ENCODE results near the gene SLCO4A1. TPM values are rescaled to one million over a fixed set of nuclear protein-coding genes. Genes with fewer than 3 reads are reported as not detected.
A peak's percentile ranks its signal among the peaks of the same experiment; 100 is the strongest.

SLCO4A1 gene
- total RNA-seq, 1 donor from 2014 or later = 31.1 TPM

DNA sequence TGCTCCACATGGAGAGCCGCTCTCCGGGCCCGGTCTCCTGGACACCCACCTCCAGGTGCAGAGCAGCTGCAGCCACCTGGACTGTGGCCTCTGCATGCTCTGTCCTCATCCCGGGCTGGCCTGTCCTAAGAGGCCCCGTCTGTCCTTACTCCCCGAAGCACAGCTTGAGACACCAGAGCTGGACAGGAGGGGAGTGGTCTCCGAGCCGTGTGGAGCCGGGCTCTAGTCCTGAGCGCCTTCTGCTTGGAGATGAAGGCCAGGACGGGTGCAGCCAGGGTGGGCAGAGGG is 59.7 kb downstream of the SLCO4A1 start:
- no peak for DNase-seq (ENCODE audit: low spot score)
- no peak for ATAC-seq
- intact Hi-C loops (cut with DNase I) = no loop called here

DNA sequence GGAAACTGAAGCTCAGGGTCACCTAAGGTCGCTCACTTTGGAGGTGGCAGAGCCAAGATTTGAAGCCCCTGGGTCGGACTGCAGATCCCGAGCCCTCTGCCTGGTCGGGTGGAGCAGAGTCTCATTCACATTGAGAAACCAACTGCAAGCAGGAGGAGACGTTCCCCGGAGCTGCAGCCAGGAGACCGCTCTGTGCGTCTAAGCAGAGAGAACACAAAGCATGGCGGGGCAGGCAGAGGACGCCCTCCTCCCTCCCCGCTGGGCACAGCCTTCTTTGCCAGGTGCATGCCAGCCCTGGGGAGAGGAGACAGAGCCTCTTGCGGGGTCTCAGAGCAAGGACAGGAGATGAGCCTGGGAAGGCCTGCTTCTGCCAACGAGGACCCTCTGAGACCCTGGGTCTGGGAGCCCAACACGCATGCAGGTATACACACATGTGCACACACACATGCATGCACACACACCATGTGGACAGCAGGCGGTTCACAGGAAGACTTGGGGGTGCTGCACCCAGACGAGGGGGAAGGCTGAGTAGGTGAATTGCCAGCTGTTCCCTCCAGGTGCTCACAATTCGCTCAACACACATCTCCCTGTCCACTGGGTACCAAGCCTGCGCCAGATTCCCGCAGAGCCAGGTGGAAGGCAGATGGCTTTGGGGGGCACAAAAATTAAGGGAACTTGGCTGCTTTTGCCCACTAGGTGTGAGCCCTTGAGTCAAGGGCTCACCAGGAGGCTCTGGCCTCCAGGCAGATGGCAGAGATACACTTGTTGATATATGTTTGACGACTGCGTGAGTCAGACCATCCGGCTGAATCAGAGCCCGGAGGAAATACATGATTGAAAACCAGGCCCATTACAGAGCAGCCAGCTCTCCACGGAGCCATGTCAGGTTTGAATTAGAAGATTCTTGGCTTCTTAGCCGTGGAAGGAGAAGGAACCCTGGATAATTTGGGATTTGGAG is 60.9 kb downstream of the SLCO4A1 start:
- intact Hi-C loops (cut with DNase I) = no loop called here
- DNase-seq (ENCODE audit: low spot score) (no peak), ATAC-seq (no peak)

DNA sequence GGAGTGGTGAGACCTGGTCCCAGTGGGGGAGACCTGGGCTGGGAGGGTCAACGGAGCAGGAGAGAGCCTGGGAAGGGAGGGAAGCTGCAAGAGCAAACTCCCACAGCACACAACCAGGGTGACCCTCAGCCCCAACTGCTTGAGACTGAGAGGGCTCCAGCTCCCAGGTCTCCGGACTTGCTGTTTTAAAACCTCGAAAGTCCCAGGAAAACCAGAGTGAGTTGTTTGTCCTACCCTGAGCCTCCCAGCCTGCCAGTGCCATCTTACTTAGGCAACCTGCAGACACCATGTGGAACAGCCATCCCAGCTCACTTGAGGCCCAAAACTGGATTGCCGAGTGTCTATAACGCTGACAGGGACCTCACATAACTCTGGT is 61.5 kb downstream of the SLCO4A1 start:
- no peak for ATAC-seq

DNA sequence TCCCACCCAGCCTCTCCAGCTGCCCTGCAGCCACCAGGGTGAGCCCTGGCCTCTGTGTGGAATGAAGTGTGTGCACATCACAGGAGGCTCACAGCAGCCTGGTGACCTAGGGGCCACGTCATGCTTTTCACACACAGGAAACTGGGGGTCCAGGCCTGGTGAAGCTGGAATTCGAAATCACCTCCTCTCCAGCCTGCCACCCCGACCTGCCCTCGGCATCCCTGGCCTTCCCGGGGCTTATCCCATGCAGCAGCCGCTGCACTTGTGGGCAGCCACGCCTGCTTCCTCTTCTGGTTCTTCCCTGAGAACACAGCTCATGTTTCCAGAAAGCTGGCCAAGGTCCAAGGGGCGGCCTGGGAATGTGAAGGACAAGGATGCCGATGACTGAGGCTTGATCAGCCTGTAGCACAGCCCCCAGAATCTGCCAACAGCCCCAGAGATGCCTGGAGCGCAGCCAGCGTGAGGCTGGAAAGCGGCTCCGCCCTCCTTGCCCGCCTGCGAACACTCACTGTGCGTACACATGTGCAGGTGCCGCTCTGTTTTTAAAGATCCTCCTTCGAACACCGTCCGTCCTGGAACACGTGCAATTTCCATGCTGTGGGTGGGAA is 62.1 kb downstream of the SLCO4A1 start:
- intact Hi-C loops (cut with DNase I) = no loop called here
- ATAC-seq (peak; percentile 56), DNase-seq (ENCODE audit: low spot score) (peak; percentile 86)

More for the DNA sequence above, 61.5 kb downstream of the SLCO4A1 start:
- intact Hi-C loops (cut with DNase I) = no loop called here
- DNase-seq (ENCODE audit: low spot score) = no peak

DNA sequence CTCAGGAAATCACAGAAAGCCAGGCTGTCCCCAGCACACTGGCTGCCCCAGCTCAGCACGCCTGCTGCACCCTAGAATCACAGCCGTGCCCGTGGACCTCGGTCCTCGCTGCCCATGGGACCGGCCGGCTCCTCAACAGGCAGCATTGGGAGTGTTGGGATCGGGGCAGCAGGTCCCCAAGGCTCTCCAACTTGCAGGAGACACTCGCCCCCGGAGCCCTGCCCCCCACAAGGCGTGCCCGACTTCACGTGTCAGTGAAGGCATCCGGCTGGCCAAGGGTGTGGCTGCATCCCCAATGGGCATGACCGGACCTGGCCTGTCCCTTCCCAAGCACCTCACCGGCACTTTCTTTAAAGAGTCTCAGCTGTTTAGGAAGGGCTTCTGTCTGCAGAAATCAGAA is 63.3 kb downstream of the SLCO4A1 start:
- DNase-seq (ENCODE audit: low spot score) (no peak), ATAC-seq (no peak)
- intact Hi-C loops (cut with DNase I) = no loop called here

DNA sequence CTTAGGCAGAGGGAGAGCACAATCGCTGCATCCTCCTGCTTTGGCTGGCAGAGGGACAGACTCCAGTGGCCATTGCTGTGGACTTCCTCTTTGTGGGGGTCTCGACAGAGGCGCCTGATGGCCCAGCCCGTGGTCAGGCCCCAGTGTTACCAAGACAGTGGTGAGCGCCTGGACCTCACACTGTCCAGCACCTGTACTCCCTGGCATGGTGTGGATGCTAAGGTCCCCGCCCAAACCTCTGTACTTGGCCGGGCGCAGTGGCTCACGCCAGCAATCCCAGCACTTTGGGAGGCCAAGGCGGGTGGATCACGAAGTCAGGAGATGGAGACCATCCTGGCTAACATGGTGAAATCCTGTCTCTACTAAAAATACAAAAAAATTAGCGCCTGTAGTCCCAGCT is 64.0 kb downstream of the SLCO4A1 start:
- intact Hi-C loops (cut with DNase I) = no loop called here
- no peak for ATAC-seq
- DNase-seq (ENCODE audit: low spot score) = no peak

DNA sequence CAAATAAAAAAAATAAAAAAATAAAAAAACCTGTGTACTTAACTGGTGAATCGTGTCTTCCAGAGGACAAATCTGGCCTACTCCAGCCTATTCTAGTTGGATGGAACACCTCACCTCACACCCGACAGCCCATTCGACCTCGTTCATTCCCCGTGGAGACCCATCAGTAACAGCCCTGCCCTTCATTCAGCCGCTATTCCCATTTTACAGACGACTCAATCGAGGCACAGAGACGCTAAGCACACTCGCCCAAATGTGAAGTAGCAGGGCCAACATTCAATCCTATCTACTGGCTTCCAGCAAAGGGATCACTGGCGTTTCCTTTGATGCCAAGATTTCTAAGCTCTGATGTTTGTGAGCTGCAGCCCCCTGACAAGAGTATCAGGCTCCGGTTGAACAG is 64.6 kb downstream of the SLCO4A1 start:
- no peak for DNase-seq (ENCODE audit: low spot score)
- intact Hi-C loops (cut with DNase I) = no loop called here

DNA sequence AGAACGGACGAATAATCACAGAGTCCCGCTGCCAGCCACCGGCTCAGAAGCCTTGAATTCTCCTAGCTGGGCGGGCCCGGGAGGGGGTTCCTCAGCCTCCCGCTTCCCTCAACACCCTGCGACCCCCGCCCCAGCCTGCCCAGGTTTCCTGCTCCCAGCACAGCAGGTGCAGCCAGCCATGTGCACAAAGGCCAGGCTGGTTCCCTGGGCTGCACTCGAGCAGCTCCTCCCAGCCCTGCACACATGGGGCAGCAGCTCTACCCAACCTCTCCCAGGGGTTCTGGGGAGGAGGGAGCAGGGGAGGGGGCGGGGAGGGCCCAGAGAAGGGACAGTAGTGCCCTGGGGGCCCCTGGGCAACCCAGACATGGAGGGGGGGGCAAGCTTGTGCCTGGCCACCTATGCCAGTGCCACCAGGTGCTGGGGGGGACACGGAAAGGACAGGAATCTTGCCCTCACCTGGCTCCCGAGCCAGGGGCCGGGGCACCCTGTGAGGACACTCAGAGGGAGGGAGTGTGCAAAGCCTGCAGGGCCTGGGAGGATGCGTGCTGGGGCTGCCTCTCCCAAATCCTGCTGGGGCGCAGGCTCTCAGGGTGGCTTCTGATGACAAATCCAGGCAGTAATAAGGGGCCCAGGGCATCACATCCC is 65.1 kb downstream of the SLCO4A1 start:
- intact Hi-C loops (cut with DNase I) = no loop called here
- DNase-seq (ENCODE audit: low spot score) = no peak

More for the DNA sequence above, 64.6 kb downstream of the SLCO4A1 start:
- ATAC-seq = no peak

DNA sequence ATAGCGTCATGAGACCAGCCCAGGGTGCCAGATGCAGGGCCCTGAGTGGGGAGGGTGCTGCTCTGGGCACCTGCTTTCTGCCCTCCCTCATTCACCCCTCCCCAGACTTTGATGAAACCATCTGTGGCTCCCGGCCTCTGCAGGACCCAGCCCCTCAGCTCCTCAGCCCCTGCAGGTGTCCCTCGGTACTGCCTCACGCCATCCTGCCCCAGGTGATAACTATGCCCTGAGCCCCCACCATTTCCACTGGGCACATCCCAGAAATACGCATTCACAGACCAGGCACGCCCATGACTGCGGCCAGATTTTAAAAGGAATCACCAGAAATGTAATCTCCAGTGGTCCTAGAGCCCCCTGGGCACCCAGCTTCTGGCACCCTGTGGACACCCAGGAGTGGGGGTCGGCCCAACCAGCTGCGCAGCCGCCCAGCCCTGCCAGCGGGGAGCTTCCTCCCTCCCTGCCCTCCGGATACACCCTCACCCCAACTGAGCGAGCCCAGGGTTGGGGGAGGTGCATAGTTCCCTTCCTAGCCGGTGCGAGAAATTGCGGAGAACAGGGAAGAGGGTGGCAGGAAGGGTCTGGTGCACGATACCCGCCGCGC is 65.7 kb downstream of the SLCO4A1 start:
- intact Hi-C loops (cut with DNase I) = no loop called here
- DNase-seq (ENCODE audit: low spot score) = no peak
- no peak for ATAC-seq

More for the DNA sequence above, 65.1 kb downstream of the SLCO4A1 start:
- ATAC-seq = no peak

DNA sequence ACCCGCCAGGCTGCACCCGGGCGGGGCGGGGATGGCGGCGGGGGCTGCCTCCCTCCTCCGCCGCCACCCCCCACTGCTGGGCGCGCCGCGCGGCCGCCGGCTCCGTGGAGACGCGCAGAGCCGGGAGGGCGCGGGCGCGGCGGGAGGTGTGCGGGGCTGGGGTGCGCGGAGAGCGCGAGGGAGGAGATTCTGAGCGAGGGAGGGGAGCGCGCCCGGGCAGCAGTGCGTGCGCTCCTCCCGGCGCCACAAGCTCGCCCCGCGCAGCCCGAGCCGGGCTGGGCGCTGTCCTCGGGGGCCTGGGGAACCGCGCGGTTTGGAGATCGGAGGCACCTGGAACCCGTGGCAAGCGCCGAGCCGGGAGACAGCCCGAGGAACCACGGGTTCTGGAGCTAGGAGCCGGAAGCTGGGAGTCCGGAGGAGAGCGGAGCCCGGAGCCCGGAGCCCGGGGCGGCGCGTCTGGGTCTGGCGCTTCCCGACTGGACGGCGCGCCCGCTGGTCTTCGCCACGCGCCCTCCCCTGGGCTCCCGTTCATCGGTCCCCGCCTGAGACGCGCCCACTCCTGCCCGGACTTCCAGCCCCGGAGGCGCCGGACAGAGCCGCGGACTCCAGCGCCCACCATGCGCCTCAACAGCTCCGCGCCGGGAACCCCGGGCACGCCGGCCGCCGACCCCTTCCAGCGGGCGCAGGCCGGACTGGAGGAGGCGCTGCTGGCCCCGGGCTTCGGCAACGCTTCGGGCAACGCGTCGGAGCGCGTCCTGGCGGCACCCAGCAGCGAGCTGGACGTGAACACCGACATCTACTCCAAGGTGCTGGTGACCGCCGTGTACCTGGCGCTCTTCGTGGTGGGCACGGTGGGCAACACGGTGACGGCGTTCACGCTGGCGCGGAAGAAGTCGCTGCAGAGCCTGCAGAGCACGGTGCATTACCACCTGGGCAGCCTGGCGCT is 66.6 kb downstream of the SLCO4A1 start, which contains the start of gene NTSR1:
Gene NTSR1, plus strand, starts transcription at position 246 of the 946 bp plus-strand sequence. Its CDS starts 372 bp downstream, at position 618.
- intact Hi-C loops (cut with DNase I) = no loop called here
- DNase-seq (ENCODE audit: low spot score) = no peak
- no peak for ATAC-seq

DNA sequence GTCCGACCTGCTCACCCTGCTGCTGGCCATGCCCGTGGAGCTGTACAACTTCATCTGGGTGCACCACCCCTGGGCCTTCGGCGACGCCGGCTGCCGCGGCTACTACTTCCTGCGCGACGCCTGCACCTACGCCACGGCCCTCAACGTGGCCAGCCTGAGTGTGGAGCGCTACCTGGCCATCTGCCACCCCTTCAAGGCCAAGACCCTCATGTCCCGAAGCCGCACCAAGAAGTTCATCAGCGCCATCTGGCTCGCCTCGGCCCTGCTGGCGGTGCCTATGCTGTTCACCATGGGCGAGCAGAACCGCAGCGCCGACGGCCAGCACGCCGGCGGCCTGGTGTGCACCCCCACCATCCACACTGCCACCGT is 67.2 kb downstream of the SLCO4A1 start:
- intact Hi-C loops (cut with DNase I) = no loop called here
- no peak for ATAC-seq

DNA sequence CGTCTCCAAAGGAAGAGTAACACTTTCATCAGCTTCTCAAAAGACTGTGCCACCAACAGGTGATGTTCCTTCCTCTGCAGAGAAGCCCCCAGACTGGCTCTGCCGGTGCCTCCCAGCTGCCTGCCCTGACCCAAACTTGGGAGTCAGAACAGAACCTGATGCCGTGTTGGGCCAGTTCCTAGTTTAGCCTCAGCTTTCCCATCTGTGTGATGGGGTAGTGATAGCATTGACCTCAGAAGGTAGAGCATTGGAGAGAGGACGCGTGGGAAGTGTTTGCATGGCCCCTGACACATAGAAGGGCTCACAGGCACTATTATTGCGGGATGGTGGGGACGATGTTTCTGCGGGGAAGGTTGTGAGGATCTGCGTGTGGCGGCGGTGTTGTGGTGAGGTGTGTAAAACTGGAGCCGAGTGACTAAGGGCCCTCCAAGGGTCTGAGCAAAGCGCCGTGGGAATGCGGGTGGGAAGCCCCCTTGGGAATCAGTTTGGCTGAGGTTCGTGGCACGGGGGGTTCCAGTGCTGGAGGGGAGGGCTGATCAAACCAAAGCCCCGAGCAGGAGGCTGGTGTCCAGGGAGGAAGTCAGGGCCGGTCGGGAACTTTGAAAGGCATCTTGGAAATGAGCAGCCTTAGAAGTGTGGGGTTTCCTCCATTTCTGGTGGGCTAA is 68.0 kb downstream of the SLCO4A1 start:
- ATAC-seq (no peak), DNase-seq (ENCODE audit: low spot score) (no peak)
- intact Hi-C loops (cut with DNase I) = no loop called here

More for the DNA sequence above, 67.2 kb downstream of the SLCO4A1 start:
- DNase-seq (ENCODE audit: low spot score) = no peak

DNA sequence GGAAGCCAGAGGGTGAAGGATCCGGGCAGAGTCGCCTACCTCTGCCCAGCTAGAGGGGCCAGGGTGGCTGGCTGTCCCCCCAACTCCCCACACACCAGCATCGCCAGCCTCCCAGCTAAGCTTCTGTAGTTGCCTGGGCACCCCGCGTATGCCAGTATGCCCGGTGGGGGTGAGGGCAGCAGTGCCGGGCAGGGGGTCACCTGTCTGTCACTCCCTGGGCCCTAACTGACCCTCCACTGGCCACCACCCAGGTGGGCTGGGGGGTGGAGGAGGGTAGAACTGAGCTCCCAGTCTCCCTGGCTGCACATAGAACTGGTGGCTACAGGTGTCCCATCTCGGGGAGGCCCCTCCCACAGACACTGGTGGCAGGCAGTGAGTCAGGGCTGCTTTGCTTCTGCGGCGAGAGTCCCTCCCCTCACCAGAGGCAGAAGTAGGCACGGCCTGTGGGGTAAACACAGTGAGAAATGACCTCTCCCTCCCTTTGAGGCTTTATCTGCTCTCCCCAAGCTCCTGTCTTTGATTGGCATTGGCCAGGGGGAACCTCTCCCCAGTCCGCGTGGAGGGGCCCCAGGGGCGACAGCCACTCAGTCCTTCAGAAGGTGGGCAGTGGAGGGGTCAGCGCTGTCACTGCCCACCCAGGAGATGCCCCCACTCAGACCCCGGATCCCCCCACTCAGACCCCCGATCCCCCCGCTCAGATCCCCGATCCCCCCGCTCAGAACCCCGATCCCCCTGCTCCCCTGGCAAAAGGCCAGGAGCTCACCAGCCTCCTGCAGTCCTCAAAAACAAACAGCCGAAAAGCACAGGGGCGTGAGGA is 68.8 kb downstream of the SLCO4A1 start:
- DNase-seq (ENCODE audit: low spot score) (no peak), ATAC-seq (no peak)
- intact Hi-C loops (cut with DNase I) = no loop called here

DNA sequence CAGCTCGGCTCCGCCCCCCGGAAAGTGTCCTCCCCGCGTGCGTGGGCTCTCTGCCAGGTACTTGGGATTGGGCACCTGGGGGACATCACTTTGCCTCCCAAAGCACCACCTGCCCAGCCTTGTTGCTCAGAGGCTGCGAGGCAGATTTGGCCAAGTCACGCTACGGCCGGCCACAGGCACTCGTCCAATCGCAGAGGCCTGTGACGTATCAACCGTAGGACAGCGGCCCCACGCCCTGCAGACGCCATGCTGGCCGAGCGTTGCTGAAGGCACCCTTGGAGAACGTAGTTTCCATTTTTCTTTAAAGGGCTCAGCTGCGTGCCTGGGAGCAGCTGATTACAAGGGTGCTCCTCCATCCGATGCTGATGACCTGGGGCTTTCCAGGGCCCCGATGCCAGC is 69.4 kb downstream of the SLCO4A1 start:
- ATAC-seq (no peak), DNase-seq (ENCODE audit: low spot score) (no peak)
- intact Hi-C loops (cut with DNase I) = no loop called here

DNA sequence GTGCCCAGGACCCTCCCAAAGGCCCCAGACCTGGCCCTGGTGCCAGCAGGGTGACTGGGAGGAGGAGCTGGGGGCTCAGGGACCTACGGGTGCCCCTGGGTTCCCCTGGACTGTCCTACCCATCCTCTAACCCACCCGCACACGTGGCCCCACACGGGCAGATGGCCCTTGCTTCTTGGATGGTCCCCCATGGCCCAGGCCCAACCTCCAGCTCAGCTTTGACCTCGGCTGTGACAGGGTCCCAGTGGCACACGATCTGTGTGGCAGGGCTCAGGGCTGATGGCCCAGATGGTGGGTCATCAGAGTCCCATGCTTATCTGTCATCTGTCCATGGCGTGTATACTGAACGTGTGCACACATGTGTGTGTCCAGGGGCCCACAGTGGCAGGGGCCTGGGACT is 70.3 kb downstream of the SLCO4A1 start:
- intact Hi-C loops (cut with DNase I) = no loop called here
- no peak for DNase-seq (ENCODE audit: low spot score)
- ATAC-seq = no peak

DNA sequence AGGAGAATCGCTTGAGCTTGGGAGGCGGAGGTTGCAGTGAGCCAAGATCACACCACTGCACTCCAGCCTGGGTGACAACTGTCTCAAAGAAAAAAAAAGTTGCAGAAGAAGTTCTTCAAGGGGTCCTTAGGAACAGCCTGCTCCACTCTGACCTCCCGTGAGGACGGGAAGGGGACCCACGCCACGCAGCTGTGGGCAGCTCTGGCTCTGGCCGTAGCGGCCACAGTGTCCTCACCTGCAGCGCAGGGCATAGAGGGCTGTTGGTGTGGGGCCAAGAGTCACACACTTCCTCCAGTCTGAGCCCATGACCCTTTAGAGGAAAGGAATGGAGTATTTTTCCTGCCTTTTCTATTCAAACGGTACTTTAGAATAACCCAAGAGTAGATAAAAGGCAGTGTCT is 71.7 kb downstream of the SLCO4A1 start:
- DNase-seq (ENCODE audit: low spot score) = no peak
- intact Hi-C loops (cut with DNase I) = no loop called here
- no peak for ATAC-seq

DNA sequence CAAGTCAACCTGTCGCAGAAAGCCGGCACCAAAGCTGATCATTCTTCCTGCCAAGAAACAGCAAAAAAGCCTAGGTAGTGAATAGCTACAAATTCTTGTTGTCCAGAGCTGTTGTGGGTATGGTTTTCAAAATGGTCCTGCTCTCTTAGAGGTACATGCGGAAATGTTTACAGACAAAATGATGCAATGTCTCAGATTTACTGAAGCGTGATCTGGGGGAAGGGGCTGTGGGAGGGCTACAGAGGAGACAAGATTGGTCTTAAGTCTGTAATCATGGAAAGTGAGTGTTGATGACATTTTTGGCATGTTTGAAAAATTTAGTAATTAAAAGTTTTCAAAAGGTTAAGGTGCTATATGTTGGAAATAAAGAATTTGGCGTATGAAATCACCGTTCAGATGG is 72.5 kb downstream of the SLCO4A1 start:
- ATAC-seq = no peak
- intact Hi-C loops (cut with DNase I) = no loop called here
- DNase-seq (ENCODE audit: low spot score) = no peak
